HCT116 (cell line): ENCODE results near the gene SUN3. TPM values are rescaled to one million over a fixed set of nuclear protein-coding genes. Genes with fewer than 3 reads are reported as not detected.
"Not testable (repeated sequence)": the region's sequence is repeated elsewhere in the genome, so short reads cannot be mapped to it uniquely, and the experiment has no call there.

Experiments
- ATAC-seq: fragments of 200-7000 bp; cut with Tn5 transposase; 2 replicates; pipeline ENCODE4 v1.9.1; 2020; ENCODE audit warnings: mild to moderate bottlenecking, moderate library complexity
- BruUV-seq: library from RNA; stranded (reverse); fragments of 400-500 nt; replicated peaks from 2 replicates; lab custom pipeline; 2021; lab: Mats Ljungman, UMichigan
- CTCF ChIA-PET: fragments of 300-600 bp; sonication (Branson Sonifier 250); formaldehyde crosslinking; loops from one replicate; lab custom pipeline; 2021; ENCODE audit warnings: antibody characterized with exemption; lab: Charles Lee
- POLR2A ChIA-PET: fragments of 300-600, 350-600 bp; sonication (Branson Sonifier 250); formaldehyde crosslinking; loops from one replicate; lab custom pipeline; 2021; ENCODE audit warnings: antibody characterized with exemption; lab: Charles Lee
- RAD21 ChIA-PET, 2 experiments: fragments of 300-600 bp; sonication (Branson Sonifier 250); formaldehyde crosslinking; loops; one replicate each; lab custom pipeline; 2023; ENCODE audit warnings: low total read pairs in 2 of 2; ENCODE audit not compliant: uncharacterized antibody in 2 of 2, unreplicated experiment in 2 of 2, low non-redundant PET in 1 of 2; lab: Charles Lee
- DNase-seq: peaks from one replicate; pipeline ENCODE4 v3.0.0-alpha.2; 2010; ENCODE audit warnings: low read depth, low spot score
- H2AFZ ChIP-seq: fragments of 200-600 bp; shearing (Covaris generic), sonication (generic); 2 replicates; pipeline ENCODE4 v1.6.1; 2017; ENCODE audit warnings: low read depth, mixed run types, mixed read lengths, antibody characterized with exemption, low read length; ENCODE audit not compliant: poor library complexity, severe bottlenecking
- H3K27ac ChIP-seq: 2 replicates; pipeline ENCODE4 v1.5.1; 2012; ENCODE audit warnings: low read depth, low read length
- H3K27me3 ChIP-seq: fragments of 200-600 bp; sonication (generic); 2 replicates; pipeline ENCODE4 v1.6.1; 2016; ENCODE audit warnings: mixed run types, low read length, mixed read lengths; ENCODE audit not compliant: insufficient read depth
- H3K36me3 ChIP-seq, 2 experiments: fragments of 200-500 bp in 1 of 2; fragments of 200-600 bp in 1 of 2; sonication (Bioruptor generic) in 1 of 2; sonication (generic) in 1 of 2; 2 replicates each; pipeline versions ENCODE4 v1.5.1 to v1.6.1; 2014 to 2016; ENCODE audit warnings: low read length in 2 of 2, inconsistent platforms in 1 of 2, mixed read lengths in 1 of 2, mixed run types in 1 of 2; ENCODE audit not compliant: insufficient read depth in 2 of 2, control insufficient read depth in 1 of 2
- H3K4me1 ChIP-seq, 2 experiments: fragments of 200-600 bp in 1 of 2; sonication (generic) in 1 of 2; 2 replicates each; pipeline versions ENCODE4 v1.5.1 to v1.6.1; 2012 to 2017; ENCODE audit warnings: low read length in 2 of 2, inconsistent platforms in 1 of 2, mild to moderate bottlenecking in 1 of 2, mixed read lengths in 1 of 2, mixed run types in 1 of 2, moderate library complexity in 1 of 2; ENCODE audit not compliant: insufficient read depth in 2 of 2, control insufficient read depth in 1 of 2
- H3K4me2 ChIP-seq: fragments of 200-600 bp; sonication (generic); 2 replicates; pipeline ENCODE4 v1.6.1; 2017; ENCODE audit warnings: mixed run types, low read length, mixed read lengths
- H3K4me3 ChIP-seq, 2 experiments: fragments of 200-600 bp in 1 of 2; sonication (generic) in 1 of 2; replicated peaks in 1 of 2; 2 replicates each; pipeline ENCODE4 v1.5.1; 2011 to 2016; ENCODE audit warnings: low read length in 2 of 2, control low read depth in 1 of 2, low read depth in 1 of 2, mild to moderate bottlenecking in 1 of 2, mixed read lengths in 1 of 2, mixed run types in 1 of 2
- H3K79me2 ChIP-seq: fragments of 200-600 bp; sonication (generic); 2 replicates; pipeline ENCODE4 v1.6.1; 2017; ENCODE audit warnings: mild to moderate bottlenecking, mixed run types, low read length, moderate library complexity, mixed read lengths; ENCODE audit not compliant: insufficient read depth
- H3K9ac ChIP-seq: fragments of 200-600 bp; sonication (generic); 2 replicates; pipeline ENCODE4 v1.6.1; 2016; ENCODE audit warnings: low read length, mixed read lengths
- H3K9me2 ChIP-seq: fragments of 200-600 bp; sonication (generic), shearing (Covaris generic); 2 replicates; pipeline ENCODE4 v1.6.1; 2017; ENCODE audit warnings: mixed run types, mild to moderate bottlenecking, moderate library complexity; ENCODE audit not compliant: insufficient read depth
- H3K9me3 ChIP-seq, 2 experiments: fragments of 200-500 bp in 1 of 2; fragments of 200-600 bp in 1 of 2; sonication (Bioruptor generic) in 1 of 2; sonication (generic) in 1 of 2; 2 replicates each; pipeline ENCODE4 v1.6.1; 2014 to 2017; ENCODE audit warnings: low read length in 2 of 2, mixed read lengths in 2 of 2, inconsistent platforms in 1 of 2, low read depth in 1 of 2, mild to moderate bottlenecking in 1 of 2, mixed run types in 1 of 2, moderate library complexity in 1 of 2; ENCODE audit not compliant: control insufficient read depth in 1 of 2, insufficient read depth in 1 of 2
- H4K20me1 ChIP-seq: fragments of 200-600 bp; sonication (generic), shearing (Covaris generic); 2 replicates; pipeline ENCODE4 v1.6.1; 2017; ENCODE audit warnings: mixed run types, mild to moderate bottlenecking, moderate library complexity; ENCODE audit not compliant: insufficient read depth
- ATF3 ChIP-seq: IDR thresholded peaks from 2 replicates; pipeline ENCODE4 v1.6.1; 2012
- EGR1 ChIP-seq: IDR thresholded peaks from 2 replicates; pipeline ENCODE4 v1.6.1; 2012; ENCODE audit warnings: low read depth
- ELF1 ChIP-seq: IDR thresholded peaks from 2 replicates; pipeline ENCODE4 v1.6.1; 2012; ENCODE audit warnings: low read depth, borderline replicate concordance
- EZH2phosphoT487 ChIP-seq: fragments of 200-600 bp; IDR thresholded peaks from 2 replicates; pipeline ENCODE4 v1.6.1; 2018; ENCODE audit warnings: antibody characterized with exemption, borderline replicate concordance
- FOSL1 ChIP-seq: IDR thresholded peaks from 2 replicates; pipeline ENCODE4 v1.6.1; 2012; ENCODE audit warnings: low read depth
- JUND ChIP-seq: IDR thresholded peaks from 2 replicates; pipeline ENCODE4 v1.6.1; 2012
- POLR2A ChIP-seq: IDR thresholded peaks from 2 replicates; pipeline ENCODE4 v1.7.0; 2011; ENCODE audit warnings: borderline replicate concordance; ENCODE audit not compliant: insufficient read depth, insufficient read length; ENCODE audit errors: extremely low read depth
- POLR2AphosphoS5 ChIP-seq: IDR thresholded peaks from 2 replicates; pipeline ENCODE4 v1.6.1; 2011; ENCODE audit warnings: mild to moderate bottlenecking, low read depth, low read length, moderate library complexity
- RAD21 ChIP-seq: IDR thresholded peaks from 2 replicates; pipeline ENCODE4 v1.6.1; 2012; ENCODE audit warnings: low read depth, mild to moderate bottlenecking
- SIN3A ChIP-seq: IDR thresholded peaks from 2 replicates; pipeline ENCODE4 v1.6.1; 2012; ENCODE audit warnings: low read depth
- SP1 ChIP-seq: IDR thresholded peaks from 2 replicates; pipeline ENCODE4 v1.6.1; 2012; ENCODE audit warnings: low read depth
- SRF ChIP-seq: IDR thresholded peaks from 2 replicates; pipeline ENCODE4 v1.6.1; 2012; ENCODE audit warnings: low read depth
- TCF7L2 ChIP-seq: IDR thresholded peaks from 2 replicates; pipeline ENCODE4 v1.7.0; 2011; ENCODE audit warnings: borderline replicate concordance, inconsistent platforms; ENCODE audit not compliant: insufficient read depth, insufficient read length; ENCODE audit errors: extremely low read depth
- ZBTB33 ChIP-seq: IDR thresholded peaks from 2 replicates; pipeline ENCODE4 v1.6.1; 2011; ENCODE audit warnings: mild to moderate bottlenecking, low read length, moderate library complexity; ENCODE audit not compliant: insufficient replicate concordance; ENCODE audit errors: extremely low read depth
- ZFX ChIP-seq: fragments of 450-650 bp; IDR thresholded peaks from 2 replicates; pipeline ENCODE4 v1.6.1; 2017
- ZNF274 ChIP-seq: fragments of 200-500 bp; sonication (Bioruptor generic); IDR thresholded peaks from 2 replicates; pipeline ENCODE4 v1.6.1; 2014; ENCODE audit warnings: mild to moderate bottlenecking, low read depth, low read length, inconsistent platforms
- intact Hi-C: fragments of 100-400 bp; cut with micrococcal nuclease; formaldehyde crosslinking; loops from 2 replicates; pipeline ENCODE4 v1.10.0; 2022
- total RNA-seq: library from RNA; stranded (reverse); gene quantifications from one replicate; pipeline ENCODE4 v1.2.1, GENCODE V29; 2021; ENCODE audit not compliant: unreplicated experiment

SUN3 gene
- total RNA-seq, 1 experiment from 2014 or later, result 4.5 TPM

GRCh38 chr7:47943676-47944474 lies 85.0 kb downstream of the SUN3 start:
- H3K36me3 ChIP-seq, result no peaks in the 10 kb centered on the region
- H3K27me3 ChIP-seq, result no peaks in the 10 kb centered on the region
- TF ChIP-seq SRF (no peak), EZH2phosphoT487 (no peak), ZNF274 (no peak), ZBTB33 (no peak), ATF3 (no peak), ELF1 (no peak), POLR2AphosphoS5 (no peak), EGR1 (no peak), JUND (no peak), POLR2A (no peak), FOSL1 (no peak), SIN3A (no peak), SP1 (no peak), TCF7L2 (no peak), ZFX (no peak), RAD21 (no peak)
- TF ChIP-seq, all 23 proteins: peak for 0
- Histone ChIP-seq H3K4me2 (no peak overlapping the region), H3K27ac (no peak overlapping the region), H3K9me2 (no peaks in the 10 kb centered on the region), H3K9me3 (no peaks in the 10 kb centered on the region), H3K9ac (no peak overlapping the region), H3K79me2 (no peaks in the 10 kb centered on the region), H4K20me1 (no peaks in the 10 kb centered on the region), H2AFZ (no peak overlapping the region), H3K4me1 (peaks cover 0 to 9% of the 10 kb centered on the region in 2 experiments; a peak in 2 of 4 replicates), H3K4me3 (no peak overlapping the region)
- CTCF ChIA-PET, result interaction anchor here (1.1 to 2.3 kb wide), 5 partner anchors 166 to 677 kb away, joined by 3 to 34 read pairs (median 20); no protein-coding TSS in a partner anchor
- intact Hi-C loops, result loop anchor here (2.0 to 10.0 kb wide), 2 partner anchors 677 to 1911 kb away; no protein-coding TSS in a partner anchor
- RAD21 ChIA-PET, result interaction anchor here (1.4 to 2.3 kb wide), 4 partner anchors 166 to 678 kb away, joined by 3 to 14 read pairs (median 10); no protein-coding TSS in a partner anchor
- no peak for DNase-seq
- POLR2A ChIA-PET, result no interaction called here
- ATAC-seq, result no peak
- BruUV-seq, result no TSS peak

GRCh38 chr7:47942651-47943050 lies 86.3 kb downstream of the SUN3 start:
- not testable (repeated sequence) for H3K9me2 ChIP-seq

More at GRCh38 chr7:47942651-47943050, 86.3 kb downstream of the SUN3 start:
- DNase-seq, H3K4me1 ChIP-seq, H3K9me3 ChIP-seq, H3K9ac ChIP-seq, H3K36me3 ChIP-seq, ATAC-seq, H3K27me3 ChIP-seq, H4K20me1 ChIP-seq, H3K4me3 ChIP-seq, H3K79me2 ChIP-seq, RAD21 ChIA-PET, H2AFZ ChIP-seq, CTCF ChIA-PET, BruUV-seq, POLR2A ChIA-PET, H3K27ac ChIP-seq, H3K4me2 ChIP-seq: not testable (repeated sequence)
- intact Hi-C loops, result loop anchor here (10.0 kb wide), 1 partner anchor 1912 kb away; no protein-coding TSS in a partner anchor
